Measurements from ENCODE around the gene OOEP. TPM values are rescaled to one million over a fixed set of nuclear protein-coding genes. Genes with fewer than 3 reads are reported as not detected.

The OOEP gene
- total and polyA plus RNA-seq, 2 of the 13 experiments (the other 11 are each of a cell fraction or from before 2014, with no cell fraction given), result not detected

GRCh38 chr6:73388800-73389512 is 19.3 kb upstream of the OOEP start:
- Histone ChIP-seq H3K27ac (ENCODE audit: extremely low read length, insufficient read depth, low read length) (no peak overlapping the region), H3K9ac (ENCODE audit: insufficient read depth, low read depth, low read length) (peak overlapping the region; percentile 34; the same call in 1 of the 2 replicates), H3K4me1 (ENCODE audit: insufficient read depth, low read length) (0 out of 2 replicates have a peak, but pooled peaks cover 6% of the 10 kb centered on the region), H3K27me3 (ENCODE audit: control insufficient read depth in 1 of 2, insufficient read depth in 2 of 2, low read length in 2 of 2) (peaks cover 0 to 6% of the 10 kb centered on the region in 2 experiments; a peak in 3 of 5 replicates), H3K9me3 (ENCODE audit: low read length) (no peaks in the 10 kb centered on the region), H2AFZ (ENCODE audit: low read length) (peak overlapping the region; percentile 92), H4K20me1 (ENCODE audit: insufficient read depth, low read length) (no peaks in the 10 kb centered on the region), H3K4me2 (ENCODE audit: low read depth, low read length) (peak overlapping the region; percentile 91), H3K36me3 (replicated peaks in 1 of 2; ENCODE audit: control insufficient read depth in 1 of 2, insufficient read depth in 2 of 2, low read length in 2 of 2) (no peaks in the 10 kb centered on the region), H3K4me3 (replicated peaks in 1 of 3; ENCODE audit: insufficient read depth in 1 of 3, low read depth in 2 of 3, low read length in 3 of 3) (peak overlapping the region; percentile 55 to 74 (median 62)), H3K79me2 (ENCODE audit: insufficient read depth, low read length) (no peaks in the 10 kb centered on the region)
- POLR2A ChIA-PET, result no interaction called here
- CTCF ChIA-PET (ENCODE audit: low intra/inter-chr PET ratio, low total read pairs), result interaction anchor here (1.8 kb wide), 1 partner anchor 103 kb away, joined by 5 read pairs; no protein-coding TSS in a partner anchor
- in situ Hi-C loops (cut with HindIII; ENCODE audit: extremely low pct_ligation_motif_present, low pct_unique_long_range_greater_than_20kb) (no loop called here), intact Hi-C loops (cut with micrococcal nuclease; ENCODE audit: unreplicated experiment) (loop anchor here (1.0 kb wide), 1 partner anchor 104 kb away; no protein-coding TSS in a partner anchor)
- 4% methylated on average over 14 of the region's 38 CpGs for WGBS (ENCODE audit: low lambda C conversion rate)
- BruUV-seq (replicated peaks), result no TSS peak
- peak; percentile 32 for FAIRE-seq
- peak; percentile 5 for DNase-seq (ENCODE audit: low spot score)
- ATAC-seq, result peak; percentile 91
- no peak for TF ChIP-seq ATF3 (CRISPR knock-in tag; IDR thresholded peaks at IDR 0.05)
- no peak for TF ChIP-seq ZNF615 (CRISPR knock-in tag; IDR thresholded peaks at IDR 0.05; ENCODE audit: borderline replicate concordance)
- TF ChIP-seq GFI1 (CRISPR knock-in tag; IDR thresholded peaks at IDR 0.05; ENCODE audit: borderline replicate concordance), result 0 out of 2 replicates have a peak, but pooled peaks have one; percentile 22
- peak; percentile 17; the same call in 1 of the 2 replicates for TF ChIP-seq ETV5 (CRISPR knock-in tag; IDR thresholded peaks at IDR 0.05; ENCODE audit: borderline replicate concordance)
- peak; percentile 46; the same call in 1 of the 2 replicates for TF ChIP-seq ZNF777 (CRISPR knock-in tag; IDR thresholded peaks at IDR 0.05)
- peak; percentile 32 for TF ChIP-seq HNRNPLL (IDR thresholded peaks at IDR 0.05; ENCODE audit: low read depth, low read length, poor library complexity, severe bottlenecking)
- 0 out of 2 replicates have a peak, but pooled peaks have one; percentile 19 for TF ChIP-seq SALL1 (CRISPR knock-in tag; IDR thresholded peaks at IDR 0.05)
- TF ChIP-seq BCL6 (CRISPR knock-in tag; IDR thresholded peaks at IDR 0.05), result no peak
- TF ChIP-seq SRY (CRISPR knock-in tag; IDR thresholded peaks at IDR 0.05), result peak; percentile 21; the same call in 1 of the 2 replicates
- 0 out of 2 replicates have a peak, but pooled peaks have one; percentile 50 for TF ChIP-seq MXD3 (CRISPR knock-in tag; IDR thresholded peaks at IDR 0.05)
- TF ChIP-seq RBAK (CRISPR knock-in tag; IDR thresholded peaks at IDR 0.05), result no peak
- TF ChIP-seq MAFK (conservative IDR thresholded peaks at IDR 0.05 in 1 of 2, IDR thresholded peaks at IDR 0.05 in 1 of 2; ENCODE audit: low read length in 2 of 2), result peak; percentile 58 to 67; a peak in 3 of 4 replicates
- peak in 1 of 2 experiments; percentile 42; a peak in 1 of 4 replicates for TF ChIP-seq HMGXB4 (CRISPR knock-in tag; IDR thresholded peaks at IDR 0.05; ENCODE audit: borderline replicate concordance in 1 of 2, low read depth in 1 of 2)
- TF ChIP-seq THAP11 (CRISPR knock-in tag; IDR thresholded peaks at IDR 0.05), result no peak
- TF ChIP-seq CTCF (CRISPR knock-in tag; IDR thresholded peaks at IDR 0.05), result peak; percentile 74
- peak; percentile 70; the same call in 1 of the 2 replicates for TF ChIP-seq EZH2 (conservative IDR thresholded peaks at IDR 0.05; ENCODE audit: low read depth, low read length)

All from HepG2 (cell line).